Natural killer cell (primary cell): Measurements from ENCODE around the gene RPS4Y1. TPM values are rescaled to one million over a fixed set of nuclear protein-coding genes. Genes with fewer than 3 reads are reported as not detected.

Source experiments
- ATAC-seq, 3 donors: fragments of 150-1000 bp in 2 of 3; fragments of 200-7000 bp in 1 of 3; cut with Tn5 transposase; 1 replicate in 1 of 3; 2 replicates in 2 of 3; pipeline ENCODE4 v1.10.0; 2021; ENCODE audit warnings: mild to moderate bottlenecking in 2 of 3, moderate library complexity in 2 of 3
- DNase-seq, 2 donors: peaks; one replicate each; pipeline versions ENCODE4 v3.0.0 to v3.0.0-alpha.2; 2013 to 2021; ENCODE audit warnings: mixed read lengths in 1 of 2
- H3K27ac ChIP-seq: one replicate; pipeline ENCODE4 v1.5.1; 2013; ENCODE audit warnings: mild to moderate bottlenecking, low read length
- H3K27me3 ChIP-seq: one replicate; pipeline ENCODE4 v1.6.1; 2013; ENCODE audit warnings: low read length; ENCODE audit not compliant: control insufficient read depth, insufficient read depth
- H3K36me3 ChIP-seq: one replicate; pipeline ENCODE4 v1.6.1; 2013; ENCODE audit warnings: low read length; ENCODE audit not compliant: control insufficient read depth, insufficient read depth
- H3K4me1 ChIP-seq: one replicate; pipeline ENCODE4 v1.6.1; 2013; ENCODE audit warnings: low read length; ENCODE audit not compliant: control insufficient read depth, insufficient read depth
- H3K4me3 ChIP-seq: one replicate; pipeline ENCODE4 v1.5.1; 2013; ENCODE audit warnings: low read length
- H3K9me3 ChIP-seq: one replicate; pipeline ENCODE4 v1.6.1; 2013; ENCODE audit warnings: low read length; ENCODE audit not compliant: control insufficient read depth, insufficient read depth
- H3K27ac Mint-ChIP-seq, 2 donors: one replicate each; pipeline ENCODE4 v1.8.0; 2022; ENCODE audit warnings: mild to moderate bottlenecking in 2 of 2, mixed read lengths in 2 of 2, moderate library complexity in 1 of 2
- H3K27me3 Mint-ChIP-seq, 2 donors: one replicate each; pipeline ENCODE4 v1.8.0; 2022; ENCODE audit warnings: low read depth in 2 of 2, mixed read lengths in 2 of 2
- H3K36me3 Mint-ChIP-seq: one replicate; pipeline ENCODE4 v1.8.0; 2022; ENCODE audit warnings: mixed read lengths
- H3K4me1 Mint-ChIP-seq, 2 donors: one replicate each; pipeline ENCODE4 v1.8.0; 2022; ENCODE audit warnings: mixed read lengths in 2 of 2
- H3K4me3 Mint-ChIP-seq: one replicate; pipeline ENCODE4 v1.8.0; 2022; ENCODE audit warnings: mild to moderate bottlenecking, moderate library complexity, mixed read lengths
- H3K9me3 Mint-ChIP-seq, 2 donors: one replicate each; pipeline ENCODE4 v1.8.0; 2022; ENCODE audit warnings: mixed read lengths in 2 of 2
- CTCF ChIP-seq: fragments of 200-600 bp; IDR thresholded peaks from one replicate; pipeline ENCODE4 v1.8.0; 2022; ENCODE audit warnings: antibody characterized with exemption
- WGBS: methylation state at CpG from one replicate; pipeline ENCODE4 v1.1.7; 2013; ENCODE audit warnings: missing lambda C conversion rate; ENCODE audit not compliant: insufficient coverage; 5-methylcytosine and 5-hydroxymethylcytosine counted together
- intact Hi-C: fragments of 100-400 bp; cut with micrococcal nuclease; formaldehyde crosslinking; loops from one replicate; pipeline ENCODE4 v1.14.2; 2022
- total RNA-seq, 4 donors: library from RNA; stranded (reverse); fragments of 120-200 nt in 1 of 4; gene quantifications; one replicate each; pipeline versions ENCODE4 v1.2.3 to v1.2.4, GENCODE V29; 2013 to 2022

The RPS4Y1 gene
- total RNA-seq, 3 donors from 2014 or later (not counting 1 experiment from before 2014, with no cell fraction given) = 231 to 240 TPM; not detected in 1

GRCh38 chrY:2824471-2824870, 16.9 kb upstream of the RPS4Y1 start:
- Mint-ChIP-seq H3K4me3 (no peak overlapping the region), H3K4me1 (no peaks in the 10 kb centered on the region), H3K9me3 (no peaks in the 10 kb centered on the region), H3K27ac (no peak overlapping the region), H3K36me3 (no peaks in the 10 kb centered on the region), H3K27me3 (peaks cover 0 to 8% of the 10 kb centered on the region in 2 donors)
- no peak for DNase-seq
- Histone ChIP-seq H3K4me1 (no peaks in the 10 kb centered on the region), H3K4me3 (no peak overlapping the region), H3K9me3 (no peaks in the 10 kb centered on the region), H3K27me3 (no peaks in the 10 kb centered on the region), H3K36me3 (no peaks in the 10 kb centered on the region), H3K27ac (no peak overlapping the region)
- intact Hi-C loops = no loop called here
- no peak for TF ChIP-seq CTCF
- 82% methylated on average over 3 of the region's 3 CpGs for WGBS
- ATAC-seq = no peak

- no peaks in the 10 kb centered on the region for H3K36me3 Mint-ChIP-seq
- H3K4me3 ChIP-seq = no peak overlapping the region
- intact Hi-C loops = no loop called here
- H3K4me1 Mint-ChIP-seq = no peaks in the 10 kb centered on the region
- H3K27me3 ChIP-seq = no peaks in the 10 kb centered on the region
- no peaks in the 10 kb centered on the region for H3K36me3 ChIP-seq
- H3K4me1 ChIP-seq = no peaks in the 10 kb centered on the region
- no peak overlapping the region for H3K27ac Mint-ChIP-seq
- H3K27me3 Mint-ChIP-seq = peaks cover 0 to 18% of the 10 kb centered on the region in 2 donors
- no peaks in the 10 kb centered on the region for H3K9me3 Mint-ChIP-seq
- H3K27ac ChIP-seq = no peak overlapping the region
- no peak overlapping the region for H3K4me3 Mint-ChIP-seq
- WGBS = 82% methylated on average over 4 of the region's 5 CpGs
- no peaks in the 10 kb centered on the region for H3K9me3 ChIP-seq
- DNase-seq = no peak
- ATAC-seq = no peak
- no peak for TF ChIP-seq CTCF
Observed at GRCh38 chrY:2828497-2828896, 12.9 kb upstream of the RPS4Y1 start.

- H3K36me3 ChIP-seq = no peaks in the 10 kb centered on the region
- DNase-seq (no peak), ATAC-seq (no peak)
- intact Hi-C loops = no loop called here
- Mint-ChIP-seq H3K36me3 (no peaks in the 10 kb centered on the region), H3K9me3 (no peaks in the 10 kb centered on the region), H3K27me3 (peaks cover 0 to 24% of the 10 kb centered on the region in 2 donors), H3K4me1 (no peaks in the 10 kb centered on the region), H3K27ac (no peak overlapping the region), H3K4me3 (no peak overlapping the region)
- no peak overlapping the region for H3K27ac ChIP-seq
- H3K27me3 ChIP-seq = no peaks in the 10 kb centered on the region
- H3K9me3 ChIP-seq = no peaks in the 10 kb centered on the region
- H3K4me1 ChIP-seq = no peaks in the 10 kb centered on the region
- no peak for TF ChIP-seq CTCF
- no peak overlapping the region for H3K4me3 ChIP-seq
Observed at GRCh38 chrY:2835230-2835629, 6.2 kb upstream of the RPS4Y1 start.

GRCh38 chrY:2837078-2837477, 4.3 kb upstream of the RPS4Y1 start:
- H3K9me3 Mint-ChIP-seq = no peaks in the 10 kb centered on the region

More at GRCh38 chrY:2837078-2837477, 4.3 kb upstream of the RPS4Y1 start:
- Histone ChIP-seq H3K27me3 (no peaks in the 10 kb centered on the region), H3K9me3 (no peaks in the 10 kb centered on the region), H3K4me3 (no peak overlapping the region), H3K36me3 (no peaks in the 10 kb centered on the region), H3K27ac (no peak overlapping the region), H3K4me1 (peaks cover 5% of the 10 kb centered on the region)
- TF ChIP-seq CTCF = no peak
- 93% methylated on average over 1 of the region's 2 CpGs for WGBS
- DNase-seq (no peak), ATAC-seq (no peak)
- peaks cover 0 to 11% of the 10 kb centered on the region in 2 donors for H3K4me1 Mint-ChIP-seq
- H3K36me3 Mint-ChIP-seq = no peaks in the 10 kb centered on the region
- H3K27ac Mint-ChIP-seq = no peak overlapping the region
- H3K27me3 Mint-ChIP-seq = peaks cover 0 to 12% of the 10 kb centered on the region in 2 donors
- H3K4me3 Mint-ChIP-seq = no peak overlapping the region
- intact Hi-C loops = no loop called here
